HG03196 (cell line): ENCODE results near the gene DENND1A.

Source experiments
- ATAC-seq: cut with Tn5 transposase; IDR thresholded peaks from one replicate; pipeline ENCODE4 v1.9.1; 2021; ENCODE audit not compliant: unreplicated experiment

The DENND1A gene

GRCh38 chr9:123868002-123868401 lies 61.9 kb downstream of the DENND1A start:
- ATAC-seq: no peak

GRCh38 chr9:123867034-123867433 lies 62.9 kb downstream of the DENND1A start:
- ATAC-seq: no peak

- ATAC-seq: no peak
These were observed 63.4 kb downstream of the DENND1A start for GRCh38 chr9:123866497-123866896.

- ATAC-seq: no peak
These were observed 64.5 kb downstream of the DENND1A start for GRCh38 chr9:123865226-123866000.

GRCh38 chr9:123864251-123864650 lies 65.7 kb downstream of the DENND1A start:
- ATAC-seq: no peak

GRCh38 chr9:123863164-123863855 lies 66.6 kb downstream of the DENND1A start:
- no peak for ATAC-seq

GRCh38 chr9:123861756-123862120 lies 68.2 kb downstream of the DENND1A start:
- ATAC-seq: no peak

GRCh38 chr9:123861086-123861755 lies 68.7 kb downstream of the DENND1A start:
- no peak for ATAC-seq

GRCh38 chr9:123860603-123861002 lies 69.3 kb downstream of the DENND1A start:
- no peak for ATAC-seq

GRCh38 chr9:123852403-123852802 lies 77.5 kb downstream of the DENND1A start:
- no peak for ATAC-seq

- ATAC-seq: no peak
These were observed 78.1 kb downstream of the DENND1A start for GRCh38 chr9:123851851-123852250.

- no peak for ATAC-seq
These were observed 81.4 kb downstream of the DENND1A start for GRCh38 chr9:123848447-123849085.

GRCh38 chr9:123846966-123847365 lies 83.0 kb downstream of the DENND1A start:
- no peak for ATAC-seq

- no peak for ATAC-seq
These were observed 86.2 kb downstream of the DENND1A start for GRCh38 chr9:123843703-123844102.

- ATAC-seq: no peak
These were observed 94.1 kb downstream of the DENND1A start for GRCh38 chr9:123835821-123836220.

- no peak for ATAC-seq
These were observed 94.9 kb downstream of the DENND1A start for GRCh38 chr9:123834889-123835562.

GRCh38 chr9:123834218-123834888 lies 95.6 kb downstream of the DENND1A start:
- no peak for ATAC-seq

- ATAC-seq: no peak
These were observed 96.9 kb downstream of the DENND1A start for GRCh38 chr9:123832858-123833650.

GRCh38 chr9:123832176-123832575 lies 97.8 kb downstream of the DENND1A start:
- ATAC-seq: no peak

GRCh38 chr9:123828449-123828848 lies 101.5 kb downstream of the DENND1A start:
- ATAC-seq: no peak
